GM21786 (cell line): ENCODE measurements around the gene NRDE2.
"Not testable (repeated sequence)": the region's sequence is repeated elsewhere in the genome, so short reads cannot be mapped to it uniquely, and the experiment has no call there.

ENCODE experiments used
- ATAC-seq: cut with Tn5 transposase; IDR thresholded peaks from one replicate; pipeline ENCODE4 v1.9.1; 2021; ENCODE audit not compliant: unreplicated experiment

NRDE2 gene

GRCh38 chr14:90342327-90342726, 10.6 kb upstream of the NRDE2 start:
- ATAC-seq: no peak

GRCh38 chr14:90341784-90342183, 10.0 kb upstream of the NRDE2 start:
- ATAC-seq: no peak

GRCh38 chr14:90341232-90341631, 9.5 kb upstream of the NRDE2 start:
- ATAC-seq: not testable (repeated sequence)

GRCh38 chr14:90336985-90337384, 5.2 kb upstream of the NRDE2 start:
- no peak for ATAC-seq

GRCh38 chr14:90336401-90336800, 4.7 kb upstream of the NRDE2 start:
- no peak for ATAC-seq

GRCh38 chr14:90332271-90332584, 487 bp upstream of the NRDE2 start:
- ATAC-seq: peak; percentile 1

GRCh38 chr14:90330203-90331196, 1.2 kb downstream of the NRDE2 start:
- no peak for ATAC-seq

GRCh38 chr14:90321891-90322290, 9.8 kb downstream of the NRDE2 start:
- ATAC-seq: no peak

GRCh38 chr14:90319634-90320541, 11.9 kb downstream of the NRDE2 start:
- no peak for ATAC-seq

- no peak for ATAC-seq
These were observed 12.6 kb downstream of the NRDE2 start for GRCh38 chr14:90319173-90319572.

- ATAC-seq: no peak
These were observed 13.7 kb downstream of the NRDE2 start for GRCh38 chr14:90318016-90318415.

- no peak for ATAC-seq
These were observed 14.5 kb downstream of the NRDE2 start for GRCh38 chr14:90317286-90317685.

GRCh38 chr14:90308561-90308960, 23.2 kb downstream of the NRDE2 start:
- ATAC-seq: no peak

- no peak for ATAC-seq
These were observed 26.6 kb downstream of the NRDE2 start for GRCh38 chr14:90305176-90305601.

GRCh38 chr14:90304502-90304901, 27.2 kb downstream of the NRDE2 start:
- no peak for ATAC-seq

- ATAC-seq: no peak
These were observed 28.3 kb downstream of the NRDE2 start for GRCh38 chr14:90303473-90303872.

GRCh38 chr14:90302529-90303303, 29.0 kb downstream of the NRDE2 start:
- ATAC-seq: no peak

- ATAC-seq: no peak
These were observed 30.1 kb downstream of the NRDE2 start for GRCh38 chr14:90301668-90302090.

- ATAC-seq: no peak
These were observed 30.6 kb downstream of the NRDE2 start for GRCh38 chr14:90301122-90301521.

GRCh38 chr14:90300611-90301047, 31.1 kb downstream of the NRDE2 start:
- no peak for ATAC-seq

- ATAC-seq: no peak
These were observed 32.3 kb downstream of the NRDE2 start for GRCh38 chr14:90299408-90299807.
